HG03457 (cell line): ENCODE results near the gene CROCC2.
"Not testable (repeated sequence)": the region's sequence is repeated elsewhere in the genome, so short reads cannot be mapped to it uniquely, and the experiment has no call there.

ENCODE experiments used
- ATAC-seq: cut with Tn5 transposase; IDR thresholded peaks from one replicate; pipeline ENCODE4 v1.9.1; 2021; ENCODE audit warnings: moderate number of reproducible peaks; ENCODE audit not compliant: unreplicated experiment

CROCC2 gene

DNA sequence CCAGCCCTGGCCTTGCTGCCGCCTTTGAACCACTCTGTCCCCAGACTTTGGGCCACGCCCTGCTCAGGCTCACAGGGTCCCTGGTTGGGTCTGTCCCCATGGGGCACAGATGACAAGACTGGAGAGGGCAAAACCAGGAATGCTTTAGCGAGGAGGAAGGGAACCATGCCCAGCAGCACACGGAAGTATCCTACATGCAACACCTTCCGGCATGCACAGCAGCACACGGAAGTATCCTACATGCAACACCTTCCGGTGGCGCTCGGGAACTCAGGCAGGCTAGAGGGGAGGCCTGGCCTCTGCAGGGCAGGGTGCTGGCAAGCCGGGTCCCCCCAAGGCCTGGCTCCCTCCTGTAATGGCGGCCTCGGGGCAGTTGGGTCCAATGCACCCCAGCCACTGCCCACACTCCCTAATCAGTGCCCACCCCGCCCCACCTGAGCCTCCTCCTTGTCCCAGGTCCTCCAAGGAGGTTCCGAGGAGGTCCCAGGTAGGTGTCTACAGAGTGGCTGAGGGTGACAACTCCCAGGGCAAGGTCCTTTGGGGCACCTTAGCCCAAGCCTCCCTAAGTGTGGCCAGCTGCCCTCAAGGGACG is 58.7 kb downstream of the CROCC2 start:
- no peak for ATAC-seq

DNA sequence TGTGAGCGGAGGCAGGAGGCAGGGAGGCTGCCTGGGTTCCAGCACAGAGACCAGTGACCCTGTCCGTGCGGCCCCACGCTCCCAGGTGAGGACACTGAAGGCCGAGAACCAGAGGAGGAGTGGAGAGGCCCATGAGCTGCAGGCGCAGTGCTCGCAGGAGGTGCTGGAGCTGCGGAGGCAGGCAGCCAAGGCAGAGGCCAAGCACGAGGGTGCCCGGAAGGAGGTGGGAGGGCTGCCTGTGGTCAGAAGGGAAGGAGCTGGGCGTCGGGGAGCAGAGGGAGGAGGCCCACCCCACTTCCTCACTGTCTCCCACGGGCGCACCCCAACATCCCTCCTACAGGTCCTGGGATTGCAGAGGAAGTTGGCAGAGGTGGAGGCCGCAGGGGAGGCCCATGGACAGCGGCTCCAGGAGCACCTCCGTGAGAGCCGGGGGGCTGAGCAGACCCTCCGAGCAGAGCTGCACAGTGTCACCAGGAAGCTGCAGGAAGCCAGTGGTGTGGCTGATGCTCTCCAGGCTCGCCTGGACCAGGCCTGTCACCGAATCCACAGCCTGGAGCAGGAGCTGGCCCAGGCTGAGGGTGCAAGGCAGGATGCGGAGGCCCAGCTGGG is 59.3 kb downstream of the CROCC2 start:
- ATAC-seq, result no peak

GRCh38 chr2:240965905-240966456 is 59.8 kb downstream of the CROCC2 start:
- no peak for ATAC-seq

DNA sequence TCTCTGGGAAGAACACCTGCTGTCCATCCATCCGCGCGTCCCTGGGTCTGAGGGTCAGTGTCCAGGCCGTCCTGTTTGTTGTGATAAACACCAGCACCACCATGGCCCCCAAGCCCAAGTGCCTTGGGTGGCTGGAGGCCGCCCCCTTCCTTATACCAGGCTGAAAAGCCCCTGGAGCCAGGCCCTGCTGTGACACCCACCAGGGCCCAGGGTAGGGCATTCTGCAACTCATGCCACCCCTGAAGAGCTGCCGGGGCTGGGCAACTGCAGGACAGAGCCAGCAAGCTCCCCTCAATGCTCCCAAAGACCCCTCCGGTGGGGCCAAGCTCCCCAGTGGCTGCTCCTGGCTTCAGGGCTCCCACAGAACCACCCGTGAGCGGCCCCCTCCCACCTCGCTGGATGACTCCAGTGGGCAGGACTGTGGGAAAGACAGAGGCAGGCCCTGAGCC is 60.3 kb downstream of the CROCC2 start:
- no peak for ATAC-seq

DNA sequence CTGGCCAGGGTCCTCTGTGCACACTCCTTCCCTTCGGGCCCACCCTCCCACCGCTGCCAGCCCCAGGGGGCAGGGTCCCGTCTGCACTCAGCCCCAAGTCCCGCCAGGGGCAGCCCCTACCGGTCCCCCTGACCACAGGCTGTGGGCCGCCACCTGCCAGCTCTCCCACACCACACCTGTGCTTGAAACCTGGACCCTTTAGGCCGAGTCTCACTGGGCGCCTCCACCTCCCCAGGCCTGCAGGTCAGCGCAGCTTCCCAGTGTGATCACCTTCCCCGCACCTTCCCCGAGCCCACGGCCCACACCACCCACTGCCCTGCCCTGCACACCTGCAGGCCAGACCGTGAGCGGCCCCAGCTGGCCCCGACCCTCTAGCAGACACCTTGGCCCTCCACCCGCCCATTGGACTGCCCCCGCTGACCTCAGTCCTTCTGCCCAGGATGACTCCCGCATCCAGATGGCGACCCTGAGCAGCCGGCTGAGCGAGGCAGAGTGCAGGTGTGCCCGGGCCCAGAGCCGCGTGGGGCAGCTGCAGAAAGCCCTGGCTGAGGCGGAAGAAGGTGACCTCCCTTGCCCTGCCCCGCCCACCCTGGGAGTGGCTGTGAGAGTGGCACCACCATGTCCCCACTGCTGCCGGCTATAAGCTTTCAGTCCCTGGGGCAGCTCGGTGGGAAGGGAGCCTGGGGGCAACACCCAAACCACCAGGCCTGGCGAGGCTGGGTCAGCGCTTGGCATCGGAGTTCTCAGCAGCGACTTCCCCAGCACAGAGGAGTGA is 61.0 kb downstream of the CROCC2 start:
- ATAC-seq, result no peak

DNA sequence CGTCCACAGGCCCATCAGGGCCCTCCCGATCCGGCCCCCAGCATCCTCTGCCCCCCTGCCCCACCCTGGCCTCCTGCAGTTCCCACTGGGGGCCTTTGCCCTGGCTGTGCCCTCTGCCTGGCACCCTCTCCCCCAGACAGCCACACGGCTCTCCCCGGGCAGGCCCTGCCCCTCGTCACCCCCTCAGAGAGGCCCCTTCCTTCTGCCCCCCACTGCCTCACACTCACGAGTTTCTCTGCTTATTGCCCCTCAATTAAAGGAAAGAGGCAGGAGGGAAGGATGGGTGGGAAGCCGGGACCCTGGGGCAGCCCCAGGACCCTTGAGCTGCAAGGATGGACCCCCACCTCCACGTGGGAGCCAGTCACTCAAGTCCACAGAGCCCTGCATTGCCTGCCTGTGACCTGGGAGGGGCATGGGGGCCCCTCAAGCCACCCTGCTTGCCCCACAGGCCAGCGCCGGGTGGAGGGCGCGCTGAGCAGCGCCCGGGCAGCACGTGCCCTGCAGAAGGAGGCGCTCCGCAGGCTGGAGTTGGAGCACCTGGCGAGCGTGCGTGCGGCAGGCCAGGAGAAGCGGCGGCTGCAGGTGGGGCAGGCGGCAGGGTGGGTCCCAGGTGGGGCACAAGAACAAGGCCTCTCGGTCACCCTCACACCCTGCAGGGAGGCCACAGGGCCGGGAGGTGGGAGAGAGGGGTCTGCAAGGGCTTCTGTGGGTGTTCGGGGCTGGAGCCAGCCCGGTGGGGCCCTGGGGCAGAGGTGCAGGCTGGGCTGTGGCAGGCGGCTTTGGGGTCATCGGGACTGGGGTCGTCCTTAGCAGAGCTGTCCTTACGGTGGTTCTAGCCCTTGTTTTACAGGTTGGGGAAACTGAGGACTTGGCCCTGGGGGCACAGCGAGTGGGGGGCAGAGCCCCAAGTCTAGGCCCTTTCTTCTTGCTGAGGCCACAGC is 61.8 kb downstream of the CROCC2 start:
- no peak for ATAC-seq

GRCh38 chr2:240968731-240969624 is 62.8 kb downstream of the CROCC2 start:
- ATAC-seq, result no peak

GRCh38 chr2:240970104-240970503 is 64.0 kb downstream of the CROCC2 start:
- ATAC-seq, result no peak

- no peak for ATAC-seq
Measured at GRCh38 chr2:240970816-240971215, 64.7 kb downstream of the CROCC2 start.

- no peak for ATAC-seq
Measured at GRCh38 chr2:240972201-240972600, 66.1 kb downstream of the CROCC2 start.

GRCh38 chr2:240972636-240973521 is 66.7 kb downstream of the CROCC2 start:
- ATAC-seq, result no peak

DNA sequence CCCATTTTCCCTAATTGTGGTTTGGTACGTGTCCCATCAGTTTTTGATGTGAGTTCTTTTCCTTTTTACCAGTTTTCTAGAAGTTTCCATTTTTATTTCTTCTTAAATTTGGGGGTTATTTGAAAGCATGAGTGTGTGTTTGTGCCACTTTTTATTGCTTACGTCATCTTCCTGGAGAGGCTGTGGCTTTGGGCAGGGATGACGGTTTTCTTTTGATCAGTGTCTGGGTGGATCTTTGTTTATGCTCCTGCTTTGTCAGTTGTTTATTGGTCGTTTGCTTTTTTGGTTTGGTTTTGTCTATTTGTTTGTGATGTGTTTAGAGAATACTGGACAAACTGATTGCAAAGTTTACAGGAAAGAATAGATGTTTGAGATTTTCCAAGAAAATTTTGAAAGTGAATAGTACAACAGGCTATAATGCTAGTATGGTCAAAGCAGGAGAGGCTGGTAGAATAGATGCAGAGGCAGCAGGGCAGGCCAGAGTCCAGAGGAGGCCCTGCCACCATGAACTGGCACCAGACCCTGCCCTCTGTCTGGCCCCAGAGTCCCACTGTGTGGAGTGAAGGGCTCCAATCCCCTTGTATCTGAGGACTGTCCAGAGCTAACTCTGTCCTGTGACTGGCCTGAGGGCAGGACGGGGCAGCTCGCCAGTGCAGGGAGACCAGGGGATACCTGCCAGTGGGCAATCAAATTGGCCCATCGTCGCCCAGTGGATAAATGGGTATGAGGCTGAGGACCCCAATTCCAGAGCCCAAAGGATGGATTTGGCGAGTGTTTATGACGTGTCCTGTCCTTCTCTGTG is 68.8 kb downstream of the CROCC2 start:
- no peak for ATAC-seq

- not testable (repeated sequence) for ATAC-seq
Measured at GRCh38 chr2:240975903-240976302, 69.8 kb downstream of the CROCC2 start.

- no peak for ATAC-seq
Measured at GRCh38 chr2:240981280-240981679, 75.1 kb downstream of the CROCC2 start.

DNA sequence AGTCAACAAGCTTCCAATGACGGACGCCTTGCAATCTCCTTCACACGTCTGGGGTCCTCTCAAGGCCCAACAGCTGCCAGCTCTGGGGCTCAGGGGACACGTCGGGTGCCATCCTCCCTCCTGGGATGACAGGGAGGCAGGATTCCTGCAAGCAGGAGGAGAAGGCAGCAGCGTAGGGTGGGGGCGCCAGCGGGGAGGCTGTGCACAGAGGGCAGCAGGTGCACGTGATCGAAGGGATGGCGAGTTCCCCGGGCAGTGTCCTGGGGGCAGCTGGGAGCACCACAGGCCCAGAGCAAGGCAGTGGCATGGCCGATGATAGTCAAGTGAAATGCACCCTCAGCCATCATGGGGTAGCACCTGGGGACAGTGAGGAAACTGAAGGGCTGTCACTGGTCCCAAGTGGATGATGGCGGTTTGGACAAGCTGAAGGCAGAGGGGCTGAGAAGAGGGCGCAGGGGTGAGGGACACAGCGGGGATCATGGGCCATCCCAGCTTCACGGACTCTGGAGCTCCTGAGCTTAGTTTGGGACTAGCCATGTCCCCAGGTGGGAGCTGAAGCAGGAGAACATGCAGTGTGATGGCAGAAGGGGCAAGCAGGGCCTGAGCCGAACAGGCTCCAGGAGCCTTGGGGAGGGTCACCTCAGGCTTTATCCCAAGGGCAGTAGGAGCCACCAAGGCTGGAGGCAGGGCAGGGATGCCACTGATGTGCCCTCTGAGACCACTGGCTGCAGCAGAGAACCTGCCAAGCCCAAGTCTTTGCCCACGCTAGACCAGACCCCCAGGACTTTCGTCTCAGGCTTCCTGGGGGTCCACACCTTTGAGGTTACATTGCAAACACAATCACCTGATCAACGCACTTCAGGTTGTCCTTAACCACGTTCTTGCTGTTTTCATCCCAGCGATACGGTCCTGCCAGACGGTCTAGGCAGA is 76.0 kb downstream of the CROCC2 start:
- no peak for ATAC-seq

- ATAC-seq, result no peak
Measured at GRCh38 chr2:240982821-240983281, 76.7 kb downstream of the CROCC2 start.
